Common myeloid progenitor, CD34-positive (primary cell): Measurements from ENCODE around the gene RAF1.
"Not testable (repeated sequence)": the region's sequence is repeated elsewhere in the genome, so short reads cannot be mapped to it uniquely, and the experiment has no call there.

Experiments used
- CTCF ChIA-PET: fragments of 350-600 bp; sonication (Branson Sonifier 250); formaldehyde crosslinking; loops from one replicate; lab custom pipeline; 2021; ENCODE audit warnings: antibody characterized with exemption; lab: Charles Lee
- POLR2A ChIA-PET: fragments of 350-600 bp; sonication (Branson Sonifier 250); formaldehyde crosslinking; loops from one replicate; lab custom pipeline; 2021; ENCODE audit warnings: antibody characterized with exemption; lab: Charles Lee
- DNase-seq, 3 donors: peaks; one replicate each; pipeline versions ENCODE4 v3.0.0 to v3.0.0-alpha.2; 2013
- H3K27ac ChIP-seq, 2 experiments: 1 replicate in 1 of 2; 2 replicates in 1 of 2; pipeline ENCODE4 v1.7.0; 2013; ENCODE audit warnings: inconsistent platforms in 2 of 2, low read length in 2 of 2, mild to moderate bottlenecking in 2 of 2, low read depth in 1 of 2, moderate library complexity in 1 of 2; ENCODE audit not compliant: severe bottlenecking in 2 of 2, insufficient read depth in 1 of 2, poor library complexity in 1 of 2
- H3K27me3 ChIP-seq, 5 experiments: replicated peaks in 2 of 5; 1 replicate in 3 of 5; 2 replicates in 2 of 5; pipeline versions ENCODE4 v1.6.1 to v1.7.0; 2013; ENCODE audit warnings: low read length in 4 of 5, mild to moderate bottlenecking in 2 of 5, moderate library complexity in 2 of 5, inconsistent platforms in 1 of 5; ENCODE audit not compliant: insufficient read depth in 5 of 5, control insufficient read depth in 4 of 5
- H3K36me3 ChIP-seq, 4 experiments: 1 replicate in 2 of 4; 2 replicates in 2 of 4; pipeline versions ENCODE4 v1.6.1 to v1.7.0; 2013; ENCODE audit warnings: low read length in 3 of 4, control low read depth in 1 of 4, mild to moderate bottlenecking in 1 of 4; ENCODE audit not compliant: control insufficient read depth in 4 of 4, insufficient read depth in 4 of 4
- H3K4me1 ChIP-seq, 4 experiments: 1 replicate in 3 of 4; 2 replicates in 1 of 4; pipeline versions ENCODE4 v1.6.1 to v1.7.1; 2013; ENCODE audit warnings: low read length in 3 of 4, mild to moderate bottlenecking in 3 of 4, control low read depth in 1 of 4, inconsistent platforms in 1 of 4, moderate library complexity in 1 of 4; ENCODE audit not compliant: control insufficient read depth in 4 of 4, insufficient read depth in 4 of 4; ENCODE audit errors: control extremely low read depth in 1 of 4
- H3K4me3 ChIP-seq, 7 experiments: 1 replicate in 4 of 7; 2 replicates in 3 of 7; pipeline versions ENCODE4 v1.5.1 to v1.7.0; 2013; ENCODE audit warnings: mild to moderate bottlenecking in 7 of 7, low read length in 6 of 7, moderate library complexity in 6 of 7, inconsistent platforms in 2 of 7, low read depth in 2 of 7, control low read depth in 1 of 7; ENCODE audit not compliant: insufficient read depth in 4 of 7, control insufficient read depth in 1 of 7; ENCODE audit errors: extremely low read depth in 1 of 7
- H3K9me3 ChIP-seq, 5 experiments: 1 replicate in 4 of 5; 2 replicates in 1 of 5; pipeline versions ENCODE4 v1.6.1 to v1.7.1; 2013; ENCODE audit warnings: low read length in 4 of 5, mild to moderate bottlenecking in 2 of 5, inconsistent platforms in 1 of 5, low read depth in 1 of 5, moderate library complexity in 1 of 5; ENCODE audit not compliant: control insufficient read depth in 4 of 5, insufficient read depth in 2 of 5; ENCODE audit errors: control extremely low read depth in 1 of 5
- WGBS: methylation state at CpG from one replicate; pipeline ENCODE4 v1.1.5; 2013; ENCODE audit not compliant: insufficient coverage; 5-methylcytosine and 5-hydroxymethylcytosine counted together

RAF1 gene

GRCh38 chr3:12630292-12630691, 33.6 kb downstream of the RAF1 start:
- H3K27me3 ChIP-seq: no peaks in the 10 kb centered on the region
- H3K4me1 ChIP-seq: peaks cover 2 to 19% (median 11%) of the 10 kb centered on the region in 4 experiments
- H3K9me3 ChIP-seq: no peaks in the 10 kb centered on the region
- ChIA-PET CTCF (no interaction called here), POLR2A (no interaction called here)
- WGBS: 100% methylated on average over 2 of the region's 2 CpGs
- no peak overlapping the region for H3K27ac ChIP-seq
- peaks cover 0 to 8% (median 0%) of the 10 kb centered on the region in 4 experiments for H3K36me3 ChIP-seq
- DNase-seq: no peak
- no peak overlapping the region for H3K4me3 ChIP-seq

- H3K4me3 ChIP-seq: no peak overlapping the region
- ChIA-PET POLR2A (no interaction called here), CTCF (interaction anchor here (1.1 kb wide), 1 partner anchor 21 kb away, joined by 5 read pairs; no protein-coding TSS in a partner anchor)
- WGBS: 83% methylated on average over 2 of the region's 4 CpGs
- H3K36me3 ChIP-seq: peaks cover 0 to 8% (median 0%) of the 10 kb centered on the region in 4 experiments
- H3K4me1 ChIP-seq: peaks cover 4 to 22% (median 15%) of the 10 kb centered on the region in 4 experiments
- no peak overlapping the region for H3K27ac ChIP-seq
- H3K27me3 ChIP-seq: no peaks in the 10 kb centered on the region
- peak in 1 of 3 donors; percentile 26 for DNase-seq
- no peaks in the 10 kb centered on the region for H3K9me3 ChIP-seq
These were observed 34.4 kb downstream of the RAF1 start for GRCh38 chr3:12629560-12629959.

GRCh38 chr3:12628813-12629212, 35.1 kb downstream of the RAF1 start:
- CTCF ChIA-PET: interaction anchor here (1.1 kb wide), 1 partner anchor 22 kb away, joined by 5 read pairs; no protein-coding TSS in a partner anchor

DNA sequence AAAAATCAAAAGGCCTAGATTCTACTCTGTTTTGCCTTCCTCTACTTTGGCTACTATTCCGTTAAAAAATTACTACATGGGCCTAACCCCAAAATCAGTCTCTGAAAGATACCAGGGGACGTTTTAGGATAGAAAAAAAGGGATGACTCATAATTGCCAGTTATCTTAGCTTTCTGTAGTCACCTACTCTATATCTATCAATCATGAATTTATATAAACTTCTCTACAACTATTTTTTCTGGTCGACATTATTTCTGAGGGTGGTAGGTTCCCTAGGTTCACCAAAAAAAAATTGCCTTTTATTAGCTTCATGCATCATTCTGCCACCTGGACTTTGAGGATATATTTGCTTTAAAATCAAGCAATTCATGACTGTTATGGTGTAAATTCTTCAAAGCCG, 36.5 kb downstream of the RAF1 start:
- DNase-seq: peak in 2 of 3 donors; percentile 20 to 35
- ChIA-PET POLR2A (no interaction called here), CTCF (interaction anchor here (1.0 to 1.3 kb wide), 2 partner anchors 17 to 26 kb away, joined by 3 to 4 read pairs; no protein-coding TSS in a partner anchor)
- Histone ChIP-seq H3K27me3 (no peaks in the 10 kb centered on the region), H3K27ac (peak overlapping the region in 1 of 2 experiments; percentile 49), H3K4me3 (no peak overlapping the region), H3K9me3 (no peaks in the 10 kb centered on the region), H3K36me3 (peaks cover 0 to 8% (median 0%) of the 10 kb centered on the region in 4 experiments), H3K4me1 (peaks cover 4 to 25% (median 15%) of the 10 kb centered on the region in 4 experiments)
- WGBS: no CpG with 5 or more reads among the region's 4 CpGs

More at GRCh38 chr3:12628813-12629212, 35.1 kb downstream of the RAF1 start:
- no peak for DNase-seq
- Histone ChIP-seq H3K4me1 (peaks cover 4 to 25% (median 15%) of the 10 kb centered on the region in 4 experiments), H3K27me3 (no peaks in the 10 kb centered on the region), H3K9me3 (no peaks in the 10 kb centered on the region), H3K27ac (no peak overlapping the region), H3K4me3 (no peak overlapping the region), H3K36me3 (peaks cover 0 to 8% (median 0%) of the 10 kb centered on the region in 4 experiments)
- POLR2A ChIA-PET: no interaction called here
- WGBS: no CpG with 5 or more reads among the region's 1 CpG

DNA sequence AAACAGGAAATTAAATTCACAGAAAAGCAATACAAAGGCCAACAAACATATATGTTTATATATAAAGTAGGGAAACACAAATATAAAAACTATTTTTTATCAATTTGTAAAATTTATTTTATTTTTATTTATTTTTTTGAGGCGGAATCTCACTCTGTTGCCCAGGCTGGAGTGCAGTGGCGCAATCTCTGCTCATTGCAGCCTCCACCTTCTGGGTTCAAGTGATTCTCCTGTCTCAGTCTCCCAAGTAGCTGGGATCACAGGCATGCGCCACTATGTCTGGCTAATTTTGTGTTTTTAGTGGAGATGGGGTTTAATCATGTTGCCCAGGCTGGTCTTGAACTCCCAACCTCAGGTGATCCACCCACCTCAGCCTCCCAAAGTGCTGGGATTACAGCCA, 39.0 kb downstream of the RAF1 start:
- POLR2A ChIA-PET, H3K36me3 ChIP-seq, H3K9me3 ChIP-seq, DNase-seq, H3K27me3 ChIP-seq: not testable (repeated sequence)
- WGBS: no CpG with 5 or more reads among the region's 3 CpGs
- Histone ChIP-seq H3K27ac (peak overlapping the region; percentile 46 to 81), H3K4me3 (peak overlapping the region in 1 of 7 experiments; percentile 70), H3K4me1 (peaks cover 4 to 25% (median 15%) of the 10 kb centered on the region in 4 experiments)
- CTCF ChIA-PET: interaction anchor here (1.1 to 2.0 kb wide), 3 partner anchors 9 to 25 kb away, joined by 3 to 5 read pairs (median 3); no protein-coding TSS in a partner anchor

GRCh38 chr3:12624056-12624455, 39.9 kb downstream of the RAF1 start:
- ChIA-PET POLR2A (no interaction called here), CTCF (interaction anchor here (2.0 kb wide), 1 partner anchor 12 kb away, joined by 5 read pairs; no protein-coding TSS in a partner anchor)
- WGBS: no CpG with 5 or more reads among the region's 5 CpGs
- Histone ChIP-seq H3K9me3 (no peaks in the 10 kb centered on the region), H3K4me1 (peaks cover 4 to 22% (median 15%) of the 10 kb centered on the region in 4 experiments), H3K27ac (no peak overlapping the region), H3K4me3 (no peak overlapping the region), H3K27me3 (no peaks in the 10 kb centered on the region), H3K36me3 (peaks cover 0 to 3% (median 0%) of the 10 kb centered on the region in 4 experiments)
- no peak for DNase-seq

DNA sequence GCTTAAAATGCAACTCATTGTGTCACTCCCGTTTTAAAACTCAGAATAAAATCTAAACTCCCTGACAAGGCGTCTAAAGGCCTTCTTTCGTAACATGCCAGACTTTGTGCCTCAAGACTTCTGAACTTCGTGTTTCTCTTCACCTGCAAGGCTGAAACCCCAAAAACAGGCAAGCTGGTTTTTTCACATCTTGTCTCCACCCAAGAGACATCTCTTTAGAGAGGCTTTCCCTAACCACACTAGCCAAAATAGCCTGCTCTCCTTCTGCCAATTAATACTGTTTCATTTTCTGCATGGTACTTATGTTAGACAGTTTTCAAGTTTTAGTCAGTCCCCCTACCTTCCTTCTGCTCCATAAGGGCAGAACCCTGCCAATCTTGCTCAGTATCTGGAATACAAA, 41.6 kb downstream of the RAF1 start:
- no peak overlapping the region for H3K4me3 ChIP-seq
- POLR2A ChIA-PET: no interaction called here
- H3K36me3 ChIP-seq: peaks cover 2 to 9% (median 6%) of the 10 kb centered on the region in 4 experiments
- H3K27me3 ChIP-seq: no peaks in the 10 kb centered on the region
- CTCF ChIA-PET: interaction anchor here (0.8 kb wide), 1 partner anchor 16 kb away, joined by 3 read pairs; no protein-coding TSS in a partner anchor
- H3K27ac ChIP-seq: no peak overlapping the region
- peaks cover 4 to 18% (median 15%) of the 10 kb centered on the region in 4 experiments for H3K4me1 ChIP-seq
- 84% methylated on average over 4 of the region's 4 CpGs for WGBS
- DNase-seq: no peak
- no peaks in the 10 kb centered on the region for H3K9me3 ChIP-seq
